HepG2 (cell line): ENCODE measurements around the gene NFX1. TPM values are rescaled to one million over a fixed set of nuclear protein-coding genes. Genes with fewer than 3 reads are reported as not detected.

Experiments
- ATAC-seq: fragments of 200-7000 bp; cut with Tn5 transposase; 3 replicates; pipeline ENCODE4 v1.9.1; 2020; ENCODE audit warnings: mild to moderate bottlenecking, moderate library complexity
- BruUV-seq: library from RNA; stranded (reverse); fragments of 400-500 nt; replicated peaks from 2 replicates; lab custom pipeline; 2021; lab: Mats Ljungman, UMichigan
- CTCF ChIA-PET: fragments of 300-600 bp; formaldehyde crosslinking; extraction: SDS; loops from one replicate; lab custom pipeline; 2021; ENCODE audit warnings: low total read pairs, inconsistent platforms, low intra/inter-chr PET ratio; lab: Yijun Ruan, JAX
- POLR2A ChIA-PET: fragments of 350-600 bp; sonication (Branson Sonifier 250); formaldehyde crosslinking; loops from one replicate; lab custom pipeline; 2020; ENCODE audit warnings: antibody characterized with exemption, inconsistent platforms; lab: Yijun Ruan, JAX
- DNase-seq: peaks from one replicate; pipeline ENCODE4 v3.0.0-alpha.2; 2015; ENCODE audit warnings: low spot score
- FAIRE-seq: peaks from 3 replicates; lab custom pipeline; 2011; peaks lifted over from hg19 to GRCh38; lab: Jason Lieb, UNC
- H2AFZ ChIP-seq: one replicate; pipeline ENCODE4 v1.6.1; 2011; ENCODE audit warnings: low read length, inconsistent platforms
- H3K27ac ChIP-seq: fragments of 300-600 bp; 3 replicates; pipeline ENCODE4 v1.8.0; 2011; ENCODE audit warnings: mixed run types, mild to moderate bottlenecking, mixed read lengths, low read length, inconsistent platforms; ENCODE audit not compliant: insufficient read depth; ENCODE audit errors: extremely low read length
- H3K27me3 ChIP-seq, 2 experiments: fragments of 200-600 bp in 1 of 2; 2 replicates in 1 of 2; 3 replicates in 1 of 2; pipeline versions ENCODE4 v1.6.0 to v1.8.0; 2011; ENCODE audit warnings: low read length in 2 of 2, mild to moderate bottlenecking in 2 of 2, moderate library complexity in 2 of 2, inconsistent platforms in 1 of 2; ENCODE audit not compliant: insufficient read depth in 2 of 2, control insufficient read depth in 1 of 2
- H3K36me3 ChIP-seq, 2 experiments: fragments of 200-600 bp in 1 of 2; replicated peaks in 1 of 2; 2 replicates in 1 of 2; 3 replicates in 1 of 2; pipeline versions ENCODE4 v1.5.1 to v1.8.0; 2011; ENCODE audit warnings: low read length in 2 of 2, inconsistent platforms in 1 of 2; ENCODE audit not compliant: insufficient read depth in 2 of 2, control insufficient read depth in 1 of 2
- H3K4me1 ChIP-seq: 2 replicates; pipeline ENCODE4 v1.5.1; 2012; ENCODE audit warnings: low read length, inconsistent platforms; ENCODE audit not compliant: insufficient read depth
- H3K4me2 ChIP-seq: 2 replicates; pipeline ENCODE4 v1.6.0; 2011; ENCODE audit warnings: low read depth, low read length, inconsistent platforms
- H3K4me3 ChIP-seq, 3 experiments: fragments of 200-600 bp in 1 of 3; sonication (generic), shearing (Covaris generic) in 1 of 3; replicated peaks in 1 of 3; 2 replicates each; pipeline ENCODE4 v1.5.1; 2011 to 2016; ENCODE audit warnings: low read length in 3 of 3, inconsistent platforms in 2 of 3, low read depth in 2 of 3, mild to moderate bottlenecking in 2 of 3, control low read depth in 1 of 3, mixed read lengths in 1 of 3; ENCODE audit not compliant: insufficient read depth in 1 of 3
- H3K79me2 ChIP-seq: one replicate; pipeline ENCODE4 v1.6.1; 2011; ENCODE audit warnings: low read length, inconsistent platforms; ENCODE audit not compliant: insufficient read depth
- H3K9ac ChIP-seq: 2 replicates; pipeline ENCODE4 v1.6.0; 2011; ENCODE audit warnings: mild to moderate bottlenecking, low read depth, low read length, inconsistent platforms; ENCODE audit not compliant: insufficient read depth
- H3K9me3 ChIP-seq: 2 replicates; pipeline ENCODE4 v1.5.1; 2012; ENCODE audit warnings: mild to moderate bottlenecking, low read length
- H4K20me1 ChIP-seq: 2 replicates; pipeline ENCODE4 v1.6.0; 2011; ENCODE audit warnings: inconsistent platforms, mild to moderate bottlenecking, low read length, moderate library complexity; ENCODE audit not compliant: insufficient read depth
- ARNT ChIP-seq: fragments of 450-650 bp; IDR thresholded peaks from 2 replicates; pipeline ENCODE4 v1.6.1; 2017
- CEBPG ChIP-seq: IDR thresholded peaks from 2 replicates; pipeline ENCODE4 v1.6.1; 2016
- DNMT3B ChIP-seq: conservative IDR thresholded peaks from 2 replicates; pipeline ENCODE4 v1.6.1; 2016; ENCODE audit warnings: missing biosample characterization, control low read depth
- DPF2 ChIP-seq: sonication (generic); formaldehyde crosslinking; IDR thresholded peaks from 2 replicates; pipeline ENCODE4 v1.4.0; 2020; ENCODE audit warnings: mild to moderate bottlenecking, low read depth, missing genetic modification reagents, borderline replicate concordance
- GABPB1 ChIP-seq: IDR thresholded peaks from 2 replicates; pipeline ENCODE4 v1.6.1; 2016; ENCODE audit warnings: mild to moderate bottlenecking, missing genetic modification reagents, moderate library complexity, missing compliant biosample characterization
- IRF2 ChIP-seq: IDR thresholded peaks from 2 replicates; pipeline ENCODE4 v1.6.1; 2018; ENCODE audit warnings: missing genetic modification reagents, missing compliant biosample characterization
- NONO ChIP-seq, 2 experiments: fragments of 450-650 bp in 1 of 2; sonication (generic) in 1 of 2; formaldehyde crosslinking in 1 of 2; IDR thresholded peaks in 1 of 2; conservative IDR thresholded peaks in 1 of 2; 2 replicates each; pipeline versions ENCODE4 v1.6.1 to v1.8.0; 2017 to 2022; ENCODE audit warnings: mild to moderate bottlenecking in 1 of 2, missing genetic modification reagents in 1 of 2, moderate library complexity in 1 of 2
- XBP1 ChIP-seq: sonication (generic); formaldehyde crosslinking; IDR thresholded peaks from 2 replicates; pipeline ENCODE4 v1.5.0; 2020; ENCODE audit warnings: missing genetic modification reagents
- ZBTB21 ChIP-seq: sonication (generic); formaldehyde crosslinking; IDR thresholded peaks from 2 replicates; pipeline ENCODE4 v1.4.0; 2020; ENCODE audit warnings: missing genetic modification reagents
- ZNF615 ChIP-seq: sonication (generic); formaldehyde crosslinking; IDR thresholded peaks from 2 replicates; pipeline ENCODE4 v1.5.0; 2020; ENCODE audit warnings: mild to moderate bottlenecking, missing genetic modification reagents, borderline replicate concordance
- ZNF841 ChIP-seq: sonication (generic); formaldehyde crosslinking; IDR thresholded peaks from 2 replicates; pipeline ENCODE4 v1.8.1; 2023; ENCODE audit warnings: missing genetic modification reagents, borderline replicate concordance
- WGBS: methylation state at CpG from one replicate; pipeline ENCODE4 v1.1.6; 2017; ENCODE audit warnings: low lambda C conversion rate; 5-methylcytosine and 5-hydroxymethylcytosine counted together
- in situ Hi-C: cut with HindIII; loops from 2 replicates; pipeline ENCODE4 v1.10.0; 2017; ENCODE audit warnings: low pct_unique_long_range_greater_than_20kb; ENCODE audit not compliant: extremely low pct_ligation_motif_present
- intact Hi-C: fragments of 100-400 bp; cut with micrococcal nuclease; formaldehyde crosslinking; loops from one replicate; pipeline ENCODE4 v1.10.0; 2022; ENCODE audit not compliant: unreplicated experiment
- polyA plus RNA-seq, 8 experiments: library from polyadenylated mRNA; depleted of rRNA in 3 of 8; stranded (reverse) in 7 of 8; unstranded in 1 of 8; fragments of >200 nt; fragmentation: Illumina TruSeq in 4 of 8; extraction: Trizol in 4 of 8; gene quantifications; 2 replicates each; pipeline versions ENCODE4 v1.2.1 to v1.2.3, GENCODE V29; 2011 to 2016; ENCODE audit warnings: low read depth in 4 of 8, missing spikeins in 1 of 8, mixed read lengths in 1 of 8; ENCODE audit not compliant: insufficient read depth in 1 of 8
- total RNA-seq, 5 experiments: library from RNA; depleted of rRNA; stranded (reverse); fragments of >200 nt; fragmentation: Illumina TruSeq; extraction: Trizol; gene quantifications; 2 replicates each; pipeline ENCODE4 v1.2.3, GENCODE V29; 2016; ENCODE audit warnings: low read depth in 1 of 5
- TF ChIP-seq, protein P1 (sequence below): sonication (generic); formaldehyde crosslinking; IDR thresholded peaks from 2 replicates; pipeline ENCODE4 v1.8.1; 2023; ENCODE audit warnings: mild to moderate bottlenecking, missing genetic modification reagents
- TF ChIP-seq, protein P2 (sequence below): sonication (generic); formaldehyde crosslinking; IDR thresholded peaks from 2 replicates; pipeline ENCODE4 v1.4.0; 2020; ENCODE audit warnings: mild to moderate bottlenecking, low read depth, missing genetic modification reagents

Gene NFX1
- total and polyA plus RNA-seq, 2 of the 13 experiments (the other 11 are each of a cell fraction or from before 2014, with no cell fraction given): 23.9 to 27.5 TPM

DNA sequence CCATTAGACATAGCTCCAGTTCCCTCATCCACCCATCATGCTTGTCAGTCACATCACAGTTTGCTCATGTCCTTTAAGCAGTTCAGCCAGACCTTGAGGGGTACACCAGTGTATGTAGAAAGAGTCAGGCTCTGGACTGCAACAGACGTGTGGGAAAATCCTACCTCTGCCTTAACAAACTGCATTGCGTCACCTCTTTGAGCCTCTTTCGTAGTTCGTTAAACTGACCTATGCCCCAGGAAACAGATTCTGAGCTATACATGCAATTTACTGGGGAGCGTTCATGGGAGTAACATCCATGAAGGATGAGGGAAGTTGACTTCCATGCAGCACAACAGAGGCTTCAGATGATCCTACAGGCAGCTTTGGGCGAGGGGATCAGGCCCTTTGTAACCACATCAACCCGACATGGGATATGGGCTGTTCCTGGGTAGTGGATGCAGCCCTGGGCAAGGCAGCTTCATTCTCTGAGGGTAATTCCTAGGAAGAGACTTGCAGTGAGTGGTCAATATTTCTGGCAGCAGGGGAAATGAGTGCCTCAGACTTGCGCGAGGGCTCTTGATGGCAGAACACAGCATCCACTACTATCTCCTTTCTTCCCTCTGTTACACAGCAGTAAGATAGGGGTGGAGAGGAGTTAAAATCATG, 46.1 kb upstream of the NFX1 start (continued):
- TF ChIP-seq, protein P1, sequence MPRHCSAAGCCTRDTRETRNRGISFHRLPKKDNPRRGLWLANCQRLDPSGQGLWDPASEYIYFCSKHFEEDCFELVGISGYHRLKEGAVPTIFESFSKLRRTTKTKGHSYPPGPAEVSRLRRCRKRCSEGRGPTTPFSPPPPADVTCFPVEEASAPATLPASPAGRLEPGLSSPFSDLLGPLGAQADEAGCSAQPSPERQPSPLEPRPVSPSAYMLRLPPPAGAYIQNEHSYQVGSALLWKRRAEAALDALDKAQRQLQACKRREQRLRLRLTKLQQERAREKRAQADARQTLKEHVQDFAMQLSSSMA (CRISPR knock-in tag): no peak
- TF ChIP-seq GABPB1 (CRISPR knock-in tag) (peak; percentile 63; the same call in 1 of the 2 replicates), ZNF615 (no peak), ZBTB21 (CRISPR knock-in tag) (peak; percentile 29; the same call in 1 of the 2 replicates), CEBPG (peak; percentile 73), NONO (IDR thresholded peaks at IDR 0.05) (no peak), NONO (CRISPR knock-in tag; conservative IDR thresholded peaks at IDR 0.05) (0 out of 2 replicates have a peak, but pooled peaks have one; percentile 23), ZNF841 (no peak)

DNA sequence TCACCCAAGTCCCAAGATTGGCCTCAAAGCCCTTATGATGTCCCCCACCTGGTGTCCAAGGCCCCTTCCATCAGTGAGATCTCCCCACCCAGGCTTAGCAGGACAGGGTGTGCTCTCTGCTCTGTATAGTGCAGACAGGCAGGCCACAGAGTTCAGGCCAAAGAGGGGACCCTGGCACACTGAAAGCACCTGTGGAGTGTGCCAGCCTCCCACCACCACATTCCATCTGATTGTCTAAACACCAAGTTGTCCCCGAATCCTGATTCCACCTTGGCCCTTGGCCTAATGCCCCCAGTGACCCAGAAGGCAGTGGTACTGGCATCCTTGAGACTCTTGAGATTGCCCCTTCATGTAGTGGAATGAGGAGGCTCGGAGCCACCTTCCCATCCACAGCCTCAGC, 45.0 kb upstream of the NFX1 start:
- Histone ChIP-seq H3K4me3 (no peak overlapping the region), H3K9me3 (no peaks in the 10 kb centered on the region), H3K4me1 (peaks cover 30% of the 10 kb centered on the region), H2AFZ (no peak overlapping the region), H4K20me1 (no peaks in the 10 kb centered on the region), H3K9ac (no peak overlapping the region), H3K36me3 (0 out of 5 replicates have a peak, but pooled peaks cover 0 to 5% of the 10 kb centered on the region in 2 experiments), H3K79me2 (no peaks in the 10 kb centered on the region), H3K27me3 (no peaks in the 10 kb centered on the region), H3K4me2 (no peak overlapping the region), H3K27ac (no peak overlapping the region)
- ChIA-PET CTCF (no interaction called here), POLR2A (no interaction called here)
- BruUV-seq: no TSS peak
- no peak for TF ChIP-seq ARNT
- TF ChIP-seq DNMT3B (CRISPR knock-in tag): no peak
- no peak for TF ChIP-seq DPF2 (CRISPR knock-in tag)
- TF ChIP-seq, protein P2, sequence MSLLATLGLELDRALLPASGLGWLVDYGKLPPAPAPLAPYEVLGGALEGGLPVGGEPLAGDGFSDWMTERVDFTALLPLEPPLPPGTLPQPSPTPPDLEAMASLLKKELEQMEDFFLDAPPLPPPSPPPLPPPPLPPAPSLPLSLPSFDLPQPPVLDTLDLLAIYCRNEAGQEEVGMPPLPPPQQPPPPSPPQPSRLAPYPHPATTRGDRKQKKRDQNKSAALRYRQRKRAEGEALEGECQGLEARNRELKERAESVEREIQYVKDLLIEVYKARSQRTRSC: no peak
- no peak for TF ChIP-seq XBP1 (CRISPR knock-in tag)
- no peak for TF ChIP-seq IRF2 (CRISPR knock-in tag)
- intact Hi-C loops (no loop called here), in situ Hi-C loops (no loop called here)
- 100% methylated on average over 1 of the region's 2 CpGs for WGBS
- ATAC-seq (no peak), DNase-seq (no peak), FAIRE-seq (no peak)
